Measurements from ENCODE around the gene SAMD5.

Gene SAMD5

GRCh38 chr6:147486683-147487082, 21.8 kb upstream of the SAMD5 start:
- TF ChIP-seq CTCF (IDR thresholded peaks at IDR 0.05; ENCODE audit: extremely low read depth, missing control alignments) = no peak
- no peak for DNase-seq (ENCODE audit: low spot score)

GRCh38 chr6:147497472-147497871, 11.0 kb upstream of the SAMD5 start:
- no peak for DNase-seq (ENCODE audit: low spot score)
- TF ChIP-seq CTCF (IDR thresholded peaks at IDR 0.05; ENCODE audit: extremely low read depth, missing control alignments) = no peak

- no peak for TF ChIP-seq CTCF (IDR thresholded peaks at IDR 0.05; ENCODE audit: extremely low read depth, missing control alignments)
- DNase-seq (ENCODE audit: low spot score) = no peak
These were observed 4.9 kb upstream of the SAMD5 start for GRCh38 chr6:147503587-147503986.

- no peak for DNase-seq (ENCODE audit: low spot score)
- no peak for TF ChIP-seq CTCF (IDR thresholded peaks at IDR 0.05; ENCODE audit: extremely low read depth, missing control alignments)
These were observed 3.6 kb upstream of the SAMD5 start for GRCh38 chr6:147504848-147505247.

- TF ChIP-seq CTCF (IDR thresholded peaks at IDR 0.05; ENCODE audit: extremely low read depth, missing control alignments) = peak; percentile 48
- peak; percentile 78 for DNase-seq (ENCODE audit: low spot score)
These were observed 1.8 kb upstream of the SAMD5 start for GRCh38 chr6:147506704-147507114.

GRCh38 chr6:147507162-147508041, 1.1 kb upstream of the SAMD5 start:
- DNase-seq (ENCODE audit: low spot score) = peak; percentile 40
- TF ChIP-seq CTCF (IDR thresholded peaks at IDR 0.05; ENCODE audit: extremely low read depth, missing control alignments) = no peak

GRCh38 chr6:147508866-147509608, 547 bp downstream of the SAMD5 start:
- no peak for TF ChIP-seq CTCF (IDR thresholded peaks at IDR 0.05; ENCODE audit: extremely low read depth, missing control alignments)
- no peak for DNase-seq (ENCODE audit: low spot score)
